A549 (cell line): ENCODE results near the gene DCAF11. TPM values are rescaled to one million over a fixed set of nuclear protein-coding genes. Genes with fewer than 3 reads are reported as not detected.

Experiments
- ATAC-seq, 2 experiments: fragments of 200-7000 bp in 1 of 2; fragments of >200 bp in 1 of 2; cut with Nextera tagmentation in 1 of 2; cut with Tn5 transposase in 1 of 2; 3 replicates each; pipeline versions ENCODE4 v1.8.0 to v1.9.1; 2018 to 2020; ENCODE audit warnings: mild to moderate bottlenecking in 1 of 2, moderate library complexity in 1 of 2
- CTCF ChIA-PET: fragments of 300-600 bp; sonication (Branson Sonifier 250); formaldehyde crosslinking; extraction: SDS; loops from one replicate; lab custom pipeline; 2021; ENCODE audit warnings: antibody characterized with exemption, inconsistent platforms; lab: Yijun Ruan, JAX
- POLR2A ChIA-PET: fragments of 350-600 bp; formaldehyde crosslinking; extraction: SDS; loops from one replicate; lab custom pipeline; 2021; ENCODE audit warnings: antibody characterized with exemption, inconsistent platforms; lab: Yijun Ruan, JAX
- DNase-seq, 2 experiments: peaks; one replicate each; pipeline versions ENCODE4 v3.0.0 to v3.0.0-alpha.2; 2011 to 2016; ENCODE audit warnings: low read depth in 1 of 2, low spot score in 1 of 2
- FAIRE-seq: peaks from 2 replicates; lab custom pipeline; 2011; peaks lifted over from hg19 to GRCh38; lab: Jason Lieb, UNC
- H3K27ac ChIP-seq, 2 experiments: fragments of >200 bp; sonication (Bioruptor Twin); formaldehyde crosslinking; 3 replicates each; pipeline ENCODE4 v1.5.1; 2016 to 2017
- H3K4me1 ChIP-seq: fragments of >200 bp; sonication (Bioruptor Twin); formaldehyde crosslinking; 3 replicates; pipeline ENCODE4 v1.6.1; 2016
- H3K4me2 ChIP-seq: fragments of >200 bp; sonication (Bioruptor Twin); formaldehyde crosslinking; 3 replicates; pipeline ENCODE4 v1.6.1; 2016
- H3K4me3 ChIP-seq: fragments of >200 bp; sonication (Bioruptor Twin); formaldehyde crosslinking; 3 replicates; pipeline ENCODE4 v1.5.1; 2016
- H3K9me3 ChIP-seq: fragments of >200 bp; sonication (Bioruptor Twin); formaldehyde crosslinking; 3 replicates; pipeline ENCODE4 v1.6.1; 2016
- CEBPB ChIP-seq, 2 experiments: fragments of >200 bp in 1 of 2; sonication (Bioruptor Twin) in 1 of 2; formaldehyde crosslinking in 1 of 2; IDR thresholded peaks; 2 replicates each; pipeline ENCODE4 v1.6.1; 2012 to 2016
- CTCF ChIP-seq: fragments of >200 bp; sonication (Bioruptor Twin); formaldehyde crosslinking; IDR thresholded peaks from 3 replicates; pipeline ENCODE4 v1.5.1; 2016
- E2F6 ChIP-seq: IDR thresholded peaks from 2 replicates; pipeline ENCODE4 v1.6.1; 2012; ENCODE audit warnings: low read depth, borderline replicate concordance
- EHF ChIP-seq: fragments of 250-450 bp; sonication (Bioruptor Pico); IDR thresholded peaks from 2 replicates; pipeline ENCODE4 v1.5.0; 2020; ENCODE audit warnings: mild to moderate bottlenecking
- FOSB ChIP-seq: fragments of 250-450 bp; sonication (Bioruptor Pico); IDR thresholded peaks from 2 replicates; pipeline ENCODE4 v1.5.0; 2020; ENCODE audit warnings: mild to moderate bottlenecking, moderate library complexity
- FOXS1 ChIP-seq: fragments of 250-450 bp; sonication (Bioruptor Pico); IDR thresholded peaks from 2 replicates; pipeline ENCODE4 v1.5.0; 2020; ENCODE audit warnings: mild to moderate bottlenecking, moderate library complexity
- HDAC2 ChIP-seq: fragments of 200-600 bp; sonication (generic); IDR thresholded peaks from 2 replicates; pipeline ENCODE4 v1.6.1; 2016
- JUN ChIP-seq, 2 experiments: fragments of >200 bp; sonication (Bioruptor Twin); formaldehyde crosslinking; IDR thresholded peaks; 2 replicates in 1 of 2; 3 replicates in 1 of 2; pipeline ENCODE4 v1.6.1; 2016 to 2017
- KDM5A ChIP-seq: fragments of 200-600 bp; sonication (generic); IDR thresholded peaks from 2 replicates; pipeline ENCODE4 v1.6.1; 2016; ENCODE audit warnings: antibody characterized with exemption, mild to moderate bottlenecking
- MAZ ChIP-seq: fragments of 150-350 bp; IDR thresholded peaks from 2 replicates; pipeline ENCODE4 v1.6.1; 2014; ENCODE audit warnings: antibody characterized with exemption, low read depth, low read length, borderline replicate concordance
- NFE2L2 ChIP-seq: fragments of 150-350 bp; conservative IDR thresholded peaks from 2 replicates; pipeline ENCODE4 v1.6.1; 2014; ENCODE audit warnings: low read length
- PHF8 ChIP-seq: fragments of 200-600 bp; sonication (generic); IDR thresholded peaks from 2 replicates; pipeline ENCODE4 v1.6.1; 2016; ENCODE audit warnings: low read depth, mild to moderate bottlenecking, antibody characterized with exemption, moderate library complexity, borderline replicate concordance
- RCOR1 ChIP-seq: fragments of 150-350 bp; IDR thresholded peaks from 2 replicates; pipeline ENCODE4 v1.6.1; 2014; ENCODE audit warnings: antibody characterized with exemption, low read length, low read depth
- REST ChIP-seq: fragments of 200-600 bp; sonication (generic); IDR thresholded peaks from 2 replicates; pipeline ENCODE4 v1.6.1; 2016; ENCODE audit warnings: antibody characterized with exemption, mild to moderate bottlenecking, moderate library complexity
- RFX5 ChIP-seq: fragments of 450-650 bp; IDR thresholded peaks from 2 replicates; pipeline ENCODE4 v1.7.1; 2014; ENCODE audit warnings: antibody characterized with exemption, mild to moderate bottlenecking, moderate library complexity
- RNF2 ChIP-seq: fragments of 200-600 bp; sonication (generic); IDR thresholded peaks from 2 replicates; pipeline ENCODE4 v1.6.1; 2016; ENCODE audit warnings: low read depth, mild to moderate bottlenecking, antibody characterized with exemption, moderate library complexity, borderline replicate concordance
- TP53 ChIP-seq: fragments of 250-450 bp; sonication (Bioruptor Pico); IDR thresholded peaks from 2 replicates; pipeline ENCODE4 v1.5.0; 2021; ENCODE audit warnings: mild to moderate bottlenecking, moderate library complexity
- WGBS: methylation state at CpG from one replicate; pipeline ENCODE4 v1.1.6; 2017; ENCODE audit errors: missing lambda C conversion rate; 5-methylcytosine and 5-hydroxymethylcytosine counted together
- polyA plus RNA-seq, 4 experiments: library from polyadenylated mRNA; depleted of rRNA in 3 of 4; stranded (reverse); fragments of >200 nt; fragmentation: RNase III in 1 of 4; extraction: RNeasy Plus Mini Kit Qiagen cat#74134 plus additional on column Dnase treatment in 1 of 4; gene quantifications; 2 replicates in 3 of 4; 3 replicates in 1 of 4; pipeline ENCODE4 v1.2.3, GENCODE V29; 2011 to 2017
- TF ChIP-seq, protein P1 (sequence below): IDR thresholded peaks from 2 replicates; pipeline ENCODE4 v1.6.1; 2012

DCAF11 gene
- polyA plus RNA-seq, 2 of the 4 experiments (the other 2 are of a cell fraction) = 27.9 to 30.7 TPM

DNA sequence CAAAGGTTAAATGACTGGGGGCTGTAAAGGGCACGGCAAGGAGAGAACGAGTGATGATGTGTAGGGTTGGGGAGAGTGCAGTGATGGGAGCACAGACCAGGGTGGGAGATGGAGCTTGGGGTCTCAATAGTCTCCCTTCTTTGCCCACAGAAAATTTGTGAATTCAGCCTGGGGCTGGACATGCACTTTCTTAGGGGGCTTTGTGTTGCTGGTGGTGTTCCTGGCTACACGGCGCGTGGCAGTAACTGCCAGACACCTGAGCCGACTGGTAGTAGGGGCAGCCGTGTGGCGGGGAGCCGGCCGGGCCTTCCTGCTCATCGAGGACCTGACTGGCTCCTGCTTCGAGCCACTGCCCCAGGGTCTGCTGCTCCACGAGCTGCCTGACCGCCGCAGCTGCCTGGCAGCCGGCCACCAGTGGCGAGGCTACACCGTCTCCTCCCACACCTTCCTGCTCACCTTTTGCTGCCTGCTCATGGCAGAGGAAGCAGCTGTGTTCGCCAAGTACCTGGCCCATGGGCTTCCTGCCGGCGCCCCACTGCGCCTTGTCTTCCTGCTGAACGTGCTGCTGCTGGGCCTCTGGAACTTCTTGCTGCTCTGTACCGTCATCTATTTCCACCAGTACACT is 17.6 kb downstream of the DCAF11 start:
- Histone ChIP-seq H3K9me3 (no peaks in the 10 kb centered on the region), H3K4me3 (no peak overlapping the region), H3K4me2 (no peak overlapping the region), H3K27ac (no peak overlapping the region), H3K4me1 (peaks cover 11% of the 10 kb centered on the region; the same call in 2 of the 3 replicates)
- CTCF ChIA-PET = interaction anchor here (1.3 to 2.4 kb wide), 4 partner anchors 11 to 574 kb away, joined by 3 to 8 read pairs (median 4); partner anchors contain the start of gene NRL
- DNase-seq (no peak), ATAC-seq (no peak), FAIRE-seq (no peak)
- WGBS = 92% methylated on average over 13 of the region's 24 CpGs
- POLR2A ChIA-PET = interaction anchor here (1.7 kb wide), 1 partner anchor 9 kb away, joined by 4 read pairs; the partner anchor contains the start of gene EMC9
- no peak for TF ChIP-seq REST
- no peak for TF ChIP-seq HDAC2
- TF ChIP-seq RNF2 = no peak

DNA sequence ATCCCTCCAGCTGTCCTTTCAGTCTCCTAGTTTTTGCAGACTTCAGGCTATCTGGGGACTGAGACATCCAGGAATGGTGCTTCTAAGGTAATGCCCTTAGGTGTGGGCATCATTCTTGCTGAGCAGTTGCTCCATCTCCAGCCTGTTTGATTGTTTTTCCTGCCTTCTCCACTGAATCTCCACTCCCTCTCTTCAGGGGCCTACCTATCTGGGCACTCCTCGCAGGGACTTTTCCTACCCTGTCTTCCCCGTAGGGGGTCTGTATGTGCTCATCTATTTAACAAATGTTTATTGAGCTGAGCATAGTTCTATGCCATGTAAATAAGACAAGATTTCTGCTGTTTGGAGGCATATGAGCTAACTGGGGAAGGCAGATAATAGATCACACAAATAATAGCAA is 18.4 kb downstream of the DCAF11 start:
- Histone ChIP-seq H3K9me3 (no peaks in the 10 kb centered on the region), H3K4me3 (no peak overlapping the region), H3K4me1 (peaks cover 16% of the 10 kb centered on the region; the same call in 2 of the 3 replicates), H3K27ac (no peak overlapping the region), H3K4me2 (no peak overlapping the region)
- POLR2A ChIA-PET = interaction anchor here (1.7 kb wide), 1 partner anchor 8 kb away, joined by 4 read pairs; the partner anchor contains the start of gene EMC9
- CTCF ChIA-PET = interaction anchor here (0.6 to 2.4 kb wide), 6 partner anchors 13 to 574 kb away, joined by 3 to 13 read pairs (median 4); partner anchors contain the start of gene IRF9
- WGBS = 96% methylated on average over 2 of the region's 2 CpGs
- DNase-seq (no peak), ATAC-seq (no peak), FAIRE-seq (no peak)
- TF ChIP-seq CEBPB (IDR thresholded peaks at IDR 0.05) = no peak
- no peak for TF ChIP-seq TP53
- TF ChIP-seq RCOR1 = no peak
- TF ChIP-seq PHF8 = no peak
- TF ChIP-seq KDM5A = no peak
- TF ChIP-seq NFE2L2 = no peak
- no peak for TF ChIP-seq FOSB (CRISPR knock-in tag)
- no peak for TF ChIP-seq RFX5
- TF ChIP-seq, protein P1, sequence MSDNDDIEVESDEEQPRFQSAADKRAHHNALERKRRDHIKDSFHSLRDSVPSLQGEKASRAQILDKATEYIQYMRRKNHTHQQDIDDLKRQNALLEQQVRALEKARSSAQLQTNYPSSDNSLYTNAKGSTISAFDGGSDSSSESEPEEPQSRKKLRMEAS = no peak
- no peak for TF ChIP-seq MAZ
- TF ChIP-seq CTCF = no peak
- TF ChIP-seq JUN (IDR thresholded peaks at IDR 0.05) = no peak
- no peak for TF ChIP-seq E2F6
- no peak for TF ChIP-seq FOXS1 (CRISPR knock-in tag)
- TF ChIP-seq EHF (CRISPR knock-in tag) = no peak
